ENCODE results near the gene CAPG. TPM values are rescaled to one million over a fixed set of nuclear protein-coding genes. Genes with fewer than 3 reads are reported as not detected.

Gene CAPG
- total and polyA plus RNA-seq, 2 experiments from 2014 or later: 13.0 to 14.0 TPM

GRCh38 chr2:85378257-85378656 lies 31.9 kb downstream of the CAPG start:
- H3K27ac ChIP-seq: no peak overlapping the region
- H3K36me3 ChIP-seq: peaks cover 10% of the 10 kb centered on the region
- no peak for TF ChIP-seq CTCF (IDR thresholded peaks at IDR 0.05; ENCODE audit: low read depth, low read length)
- H3K27me3 ChIP-seq: no peaks in the 10 kb centered on the region
- H3K4me3 ChIP-seq: no peak overlapping the region
- H3K4me1 ChIP-seq (ENCODE audit: low read depth): no peaks in the 10 kb centered on the region
- no peaks in the 10 kb centered on the region for H3K9me3 ChIP-seq (ENCODE audit: low read depth)
- DNase-seq (ENCODE audit: low read depth in 1 of 2, low spot score in 1 of 2): no peak

- Histone ChIP-seq H3K9me3 (ENCODE audit: low read depth) (no peaks in the 10 kb centered on the region), H3K36me3 (peaks cover 10% of the 10 kb centered on the region), H3K27me3 (no peaks in the 10 kb centered on the region), H3K4me1 (ENCODE audit: low read depth) (no peaks in the 10 kb centered on the region), H3K4me3 (no peak overlapping the region), H3K27ac (no peak overlapping the region)
- no peak for DNase-seq (ENCODE audit: low read depth in 1 of 2, low spot score in 1 of 2)
- no peak for TF ChIP-seq CTCF (IDR thresholded peaks at IDR 0.05; ENCODE audit: low read depth, low read length)
Measured at GRCh38 chr2:85377083-85377482, 33.1 kb downstream of the CAPG start.

DNA sequence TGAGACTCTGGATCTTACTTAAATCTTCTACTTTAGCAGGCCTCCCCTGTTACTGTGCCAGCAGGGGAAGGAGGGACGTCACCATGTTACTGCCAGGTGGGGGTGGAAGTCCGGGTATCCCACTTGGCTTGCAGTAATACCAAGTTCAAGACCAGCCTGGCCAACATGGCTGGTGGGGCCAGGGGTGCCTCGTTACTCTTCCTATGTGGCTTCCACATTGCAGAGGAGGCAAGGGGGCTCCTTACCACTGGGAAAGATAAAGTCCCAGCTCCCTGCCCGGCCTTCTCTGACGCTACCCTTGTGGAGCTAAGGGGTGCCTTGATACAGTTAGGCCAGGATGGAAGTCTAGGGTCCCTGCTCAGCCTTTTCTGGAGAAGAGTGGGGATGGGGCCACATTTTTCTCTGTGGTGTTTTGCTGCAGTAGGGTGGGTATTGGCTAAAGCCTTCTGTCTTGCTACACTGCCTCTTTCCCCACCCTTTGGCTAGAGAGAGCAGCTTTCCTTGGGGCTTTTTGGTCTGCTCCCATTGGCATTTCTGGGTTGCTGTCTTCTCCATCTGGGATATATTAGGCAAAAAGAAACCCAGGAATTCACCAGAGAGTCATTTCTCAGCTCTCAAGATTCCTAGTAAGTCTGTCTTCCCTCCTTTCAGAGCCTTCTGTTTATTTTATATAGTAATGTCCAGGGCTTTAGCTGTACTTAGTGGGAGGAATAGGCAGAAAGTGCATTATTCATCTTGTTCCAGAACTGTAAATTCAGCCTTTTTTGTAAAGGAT lies 33.7 kb downstream of the CAPG start:
- Histone ChIP-seq H3K4me1 (ENCODE audit: low read depth) (no peaks in the 10 kb centered on the region), H3K4me3 (no peak overlapping the region), H3K36me3 (peaks cover 10% of the 10 kb centered on the region), H3K27me3 (no peaks in the 10 kb centered on the region), H3K9me3 (ENCODE audit: low read depth) (no peaks in the 10 kb centered on the region), H3K27ac (no peak overlapping the region)
- DNase-seq (ENCODE audit: low read depth in 1 of 2, low spot score in 1 of 2): no peak
- no peak for TF ChIP-seq CTCF (IDR thresholded peaks at IDR 0.05; ENCODE audit: low read depth, low read length)

DNA sequence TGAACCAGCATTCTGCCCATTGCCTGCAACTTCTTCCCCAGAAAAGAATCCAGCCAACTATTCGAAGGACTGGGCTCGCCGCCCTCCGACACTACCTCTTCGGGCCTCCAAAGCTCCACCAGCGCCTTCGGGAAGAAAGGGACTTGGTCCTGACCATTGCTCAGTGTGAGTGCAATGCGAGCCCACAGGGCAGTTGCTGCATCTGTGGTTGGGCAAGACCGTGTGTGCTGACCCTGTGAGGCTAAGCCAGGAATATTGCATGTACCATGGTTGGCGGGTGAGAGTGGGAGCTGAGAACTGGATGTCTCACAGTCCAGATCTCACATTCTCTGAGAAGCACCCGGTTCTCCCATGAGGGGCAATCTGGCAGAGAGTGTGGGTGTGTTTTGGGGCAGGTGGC lies 39.1 kb downstream of the CAPG start:
- Histone ChIP-seq H3K4me1 (ENCODE audit: low read depth) (no peaks in the 10 kb centered on the region), H3K27ac (no peak overlapping the region), H3K27me3 (no peaks in the 10 kb centered on the region), H3K36me3 (no peaks in the 10 kb centered on the region), H3K4me3 (no peak overlapping the region), H3K9me3 (ENCODE audit: low read depth) (no peaks in the 10 kb centered on the region)
- no peak for TF ChIP-seq CTCF (IDR thresholded peaks at IDR 0.05; ENCODE audit: low read depth, low read length)
- no peak for DNase-seq (ENCODE audit: low read depth in 1 of 2, low spot score in 1 of 2)

- DNase-seq (ENCODE audit: low read depth in 1 of 2, low spot score in 1 of 2): no peak
- H3K9me3 ChIP-seq (ENCODE audit: low read depth): no peaks in the 10 kb centered on the region
- H3K36me3 ChIP-seq: no peaks in the 10 kb centered on the region
- H3K27me3 ChIP-seq: no peaks in the 10 kb centered on the region
- no peak overlapping the region for H3K4me3 ChIP-seq
- no peak for TF ChIP-seq CTCF (IDR thresholded peaks at IDR 0.05; ENCODE audit: low read depth, low read length)
- no peak overlapping the region for H3K27ac ChIP-seq
- no peaks in the 10 kb centered on the region for H3K4me1 ChIP-seq (ENCODE audit: low read depth)
Measured at GRCh38 chr2:85369500-85369899, 40.7 kb downstream of the CAPG start.

All from cardiac muscle cell (in vitro differentiated cells and primary cell).